Measurements from ENCODE around the gene FGF14.

FGF14 gene

GRCh38 chr13:102310691-102311418 is 91.0 kb downstream of the FGF14 start:
- Histone ChIP-seq H3K27ac (ENCODE audit: low read length) (no peak overlapping the region), H3K27me3 (ENCODE audit: low read depth, low read length) (no peaks in the 10 kb centered on the region), H3K4me3 (ENCODE audit: low read depth in 1 of 2, low read length in 2 of 2) (no peak overlapping the region), H3K9me3 (ENCODE audit: control insufficient read depth in 1 of 2, low read length in 2 of 2) (no peaks in the 10 kb centered on the region), H3K4me1 (ENCODE audit: control insufficient read depth in 1 of 2, insufficient read depth in 2 of 2, low read length in 2 of 2) (peaks cover 0 to 7% of the 10 kb centered on the region in 2 donors), H3K36me3 (ENCODE audit: control insufficient read depth in 1 of 2, insufficient read depth in 2 of 2, low read length in 2 of 2) (no peaks in the 10 kb centered on the region)

- no peaks in the 10 kb centered on the region for H3K36me3 ChIP-seq (ENCODE audit: control insufficient read depth in 1 of 2, insufficient read depth in 2 of 2, low read length in 2 of 2)
- H3K27ac ChIP-seq (ENCODE audit: low read length), result no peak overlapping the region
- H3K4me1 ChIP-seq (ENCODE audit: control insufficient read depth in 1 of 2, insufficient read depth in 2 of 2, low read length in 2 of 2), result peaks cover 0 to 7% of the 10 kb centered on the region in 2 donors
- no peaks in the 10 kb centered on the region for H3K27me3 ChIP-seq (ENCODE audit: low read depth, low read length)
- H3K4me3 ChIP-seq (ENCODE audit: low read depth in 1 of 2, low read length in 2 of 2), result no peak overlapping the region
- no peaks in the 10 kb centered on the region for H3K9me3 ChIP-seq (ENCODE audit: control insufficient read depth in 1 of 2, low read length in 2 of 2)
Measured at GRCh38 chr13:102309110-102309509, 92.7 kb downstream of the FGF14 start.

- Histone ChIP-seq H3K4me1 (ENCODE audit: control insufficient read depth in 1 of 2, insufficient read depth in 2 of 2, low read length in 2 of 2) (no peaks in the 10 kb centered on the region), H3K27me3 (ENCODE audit: low read depth, low read length) (no peaks in the 10 kb centered on the region), H3K36me3 (ENCODE audit: control insufficient read depth in 1 of 2, insufficient read depth in 2 of 2, low read length in 2 of 2) (no peaks in the 10 kb centered on the region), H3K9me3 (ENCODE audit: control insufficient read depth in 1 of 2, low read length in 2 of 2) (no peaks in the 10 kb centered on the region), H3K4me3 (ENCODE audit: low read depth in 1 of 2, low read length in 2 of 2) (no peak overlapping the region), H3K27ac (ENCODE audit: low read length) (no peak overlapping the region)
Measured at GRCh38 chr13:102302534-102302933, 99.3 kb downstream of the FGF14 start.

- Histone ChIP-seq H3K36me3 (ENCODE audit: control insufficient read depth in 1 of 2, insufficient read depth in 2 of 2, low read length in 2 of 2) (no peaks in the 10 kb centered on the region), H3K4me1 (ENCODE audit: control insufficient read depth in 1 of 2, insufficient read depth in 2 of 2, low read length in 2 of 2) (no peaks in the 10 kb centered on the region), H3K4me3 (ENCODE audit: low read depth in 1 of 2, low read length in 2 of 2) (no peak overlapping the region), H3K27me3 (ENCODE audit: low read depth, low read length) (no peaks in the 10 kb centered on the region), H3K9me3 (ENCODE audit: control insufficient read depth in 1 of 2, low read length in 2 of 2) (no peaks in the 10 kb centered on the region), H3K27ac (ENCODE audit: low read length) (no peak overlapping the region)
Measured at GRCh38 chr13:102300379-102300778, 101.5 kb downstream of the FGF14 start.

- Histone ChIP-seq H3K27me3 (ENCODE audit: low read depth, low read length) (no peaks in the 10 kb centered on the region), H3K9me3 (ENCODE audit: control insufficient read depth in 1 of 2, low read length in 2 of 2) (no peaks in the 10 kb centered on the region), H3K27ac (ENCODE audit: low read length) (no peak overlapping the region), H3K36me3 (ENCODE audit: control insufficient read depth in 1 of 2, insufficient read depth in 2 of 2, low read length in 2 of 2) (no peaks in the 10 kb centered on the region), H3K4me3 (ENCODE audit: low read depth in 1 of 2, low read length in 2 of 2) (no peak overlapping the region), H3K4me1 (ENCODE audit: control insufficient read depth in 1 of 2, insufficient read depth in 2 of 2, low read length in 2 of 2) (no peaks in the 10 kb centered on the region)
Measured at GRCh38 chr13:102299366-102299765, 102.5 kb downstream of the FGF14 start.

GRCh38 chr13:102298051-102298450 is 103.8 kb downstream of the FGF14 start:
- Histone ChIP-seq H3K27me3 (ENCODE audit: low read depth, low read length) (no peaks in the 10 kb centered on the region), H3K36me3 (ENCODE audit: control insufficient read depth in 1 of 2, insufficient read depth in 2 of 2, low read length in 2 of 2) (no peaks in the 10 kb centered on the region), H3K27ac (ENCODE audit: low read length) (no peak overlapping the region), H3K9me3 (ENCODE audit: control insufficient read depth in 1 of 2, low read length in 2 of 2) (no peaks in the 10 kb centered on the region), H3K4me1 (ENCODE audit: control insufficient read depth in 1 of 2, insufficient read depth in 2 of 2, low read length in 2 of 2) (no peaks in the 10 kb centered on the region), H3K4me3 (ENCODE audit: low read depth in 1 of 2, low read length in 2 of 2) (no peak overlapping the region)

GRCh38 chr13:102295316-102296048 is 106.4 kb downstream of the FGF14 start:
- no peaks in the 10 kb centered on the region for H3K36me3 ChIP-seq (ENCODE audit: control insufficient read depth in 1 of 2, insufficient read depth in 2 of 2, low read length in 2 of 2)
- H3K27ac ChIP-seq (ENCODE audit: low read length), result no peak overlapping the region
- no peaks in the 10 kb centered on the region for H3K27me3 ChIP-seq (ENCODE audit: low read depth, low read length)
- H3K9me3 ChIP-seq (ENCODE audit: control insufficient read depth in 1 of 2, low read length in 2 of 2), result no peaks in the 10 kb centered on the region
- no peak overlapping the region for H3K4me3 ChIP-seq (ENCODE audit: low read depth in 1 of 2, low read length in 2 of 2)
- H3K4me1 ChIP-seq (ENCODE audit: control insufficient read depth in 1 of 2, insufficient read depth in 2 of 2, low read length in 2 of 2), result no peaks in the 10 kb centered on the region

- H3K9me3 ChIP-seq (ENCODE audit: control insufficient read depth in 1 of 2, low read length in 2 of 2), result no peaks in the 10 kb centered on the region
- H3K4me1 ChIP-seq (ENCODE audit: control insufficient read depth in 1 of 2, insufficient read depth in 2 of 2, low read length in 2 of 2), result no peaks in the 10 kb centered on the region
- no peaks in the 10 kb centered on the region for H3K36me3 ChIP-seq (ENCODE audit: control insufficient read depth in 1 of 2, insufficient read depth in 2 of 2, low read length in 2 of 2)
- no peaks in the 10 kb centered on the region for H3K27me3 ChIP-seq (ENCODE audit: low read depth, low read length)
- H3K4me3 ChIP-seq (ENCODE audit: low read depth in 1 of 2, low read length in 2 of 2), result no peak overlapping the region
- H3K27ac ChIP-seq (ENCODE audit: low read length), result no peak overlapping the region
Measured at GRCh38 chr13:102294407-102295018, 107.3 kb downstream of the FGF14 start.

GRCh38 chr13:102293723-102294122 is 108.1 kb downstream of the FGF14 start:
- Histone ChIP-seq H3K27ac (ENCODE audit: low read length) (no peak overlapping the region), H3K36me3 (ENCODE audit: control insufficient read depth in 1 of 2, insufficient read depth in 2 of 2, low read length in 2 of 2) (no peaks in the 10 kb centered on the region), H3K4me3 (ENCODE audit: low read depth in 1 of 2, low read length in 2 of 2) (no peak overlapping the region), H3K9me3 (ENCODE audit: control insufficient read depth in 1 of 2, low read length in 2 of 2) (no peaks in the 10 kb centered on the region), H3K4me1 (ENCODE audit: control insufficient read depth in 1 of 2, insufficient read depth in 2 of 2, low read length in 2 of 2) (no peaks in the 10 kb centered on the region), H3K27me3 (ENCODE audit: low read depth, low read length) (no peaks in the 10 kb centered on the region)

- H3K4me1 ChIP-seq (ENCODE audit: control insufficient read depth in 1 of 2, insufficient read depth in 2 of 2, low read length in 2 of 2), result no peaks in the 10 kb centered on the region
- H3K27ac ChIP-seq (ENCODE audit: low read length), result no peak overlapping the region
- no peak overlapping the region for H3K4me3 ChIP-seq (ENCODE audit: low read depth in 1 of 2, low read length in 2 of 2)
- no peaks in the 10 kb centered on the region for H3K27me3 ChIP-seq (ENCODE audit: low read depth, low read length)
- no peaks in the 10 kb centered on the region for H3K36me3 ChIP-seq (ENCODE audit: control insufficient read depth in 1 of 2, insufficient read depth in 2 of 2, low read length in 2 of 2)
- H3K9me3 ChIP-seq (ENCODE audit: control insufficient read depth in 1 of 2, low read length in 2 of 2), result no peaks in the 10 kb centered on the region
Measured at GRCh38 chr13:102291587-102292218, 110.1 kb downstream of the FGF14 start.

GRCh38 chr13:102289606-102290005 is 112.2 kb downstream of the FGF14 start:
- H3K9me3 ChIP-seq (ENCODE audit: control insufficient read depth in 1 of 2, low read length in 2 of 2), result no peaks in the 10 kb centered on the region
- no peaks in the 10 kb centered on the region for H3K36me3 ChIP-seq (ENCODE audit: control insufficient read depth in 1 of 2, insufficient read depth in 2 of 2, low read length in 2 of 2)
- no peak overlapping the region for H3K4me3 ChIP-seq (ENCODE audit: low read depth in 1 of 2, low read length in 2 of 2)
- H3K4me1 ChIP-seq (ENCODE audit: control insufficient read depth in 1 of 2, insufficient read depth in 2 of 2, low read length in 2 of 2), result no peaks in the 10 kb centered on the region
- no peak overlapping the region for H3K27ac ChIP-seq (ENCODE audit: low read length)
- no peaks in the 10 kb centered on the region for H3K27me3 ChIP-seq (ENCODE audit: low read depth, low read length)

Data from muscle layer of duodenum (tissue), 2 donors.